H9 (cell line): ENCODE measurements around the gene CD1D. TPM values are rescaled to one million over a fixed set of nuclear protein-coding genes. Genes with fewer than 3 reads are reported as not detected.

ENCODE experiments used
- DNase-seq: peaks from one replicate; pipeline ENCODE4 v3.0.0-alpha.2; 2017
- H2AFZ ChIP-seq: one replicate; pipeline ENCODE4 v1.6.1; 2013; ENCODE audit warnings: mild to moderate bottlenecking, low read length, control low read depth, moderate library complexity
- H2AK5ac ChIP-seq: 2 replicates; pipeline ENCODE4 v1.6.1; 2013; ENCODE audit warnings: low read length, control low read depth, mixed read lengths; ENCODE audit not compliant: insufficient read length
- H2BK120ac ChIP-seq: one replicate; pipeline ENCODE4 v1.6.1; 2013; ENCODE audit warnings: low read depth, mild to moderate bottlenecking, low read length, control low read depth, inconsistent platforms; ENCODE audit not compliant: poor library complexity, severe bottlenecking
- H2BK12ac ChIP-seq: 2 replicates; pipeline ENCODE4 v1.6.1; 2013; ENCODE audit warnings: low read length, control low read depth, mixed read lengths, low read depth; ENCODE audit not compliant: insufficient read length
- H2BK15ac ChIP-seq: 2 replicates; pipeline ENCODE4 v1.6.1; 2013; ENCODE audit warnings: low read depth, low read length, control low read depth
- H2BK20ac ChIP-seq: one replicate; pipeline ENCODE4 v1.6.1; 2013; ENCODE audit warnings: low read depth, mild to moderate bottlenecking, low read length, control low read depth, inconsistent platforms; ENCODE audit not compliant: poor library complexity, severe bottlenecking
- H2BK5ac ChIP-seq: 2 replicates; pipeline ENCODE4 v1.6.1; 2013; ENCODE audit warnings: low read length, control low read depth, mixed read lengths; ENCODE audit not compliant: insufficient read length
- H3K14ac ChIP-seq: 2 replicates; pipeline ENCODE4 v1.6.1; 2013; ENCODE audit warnings: low read length, control low read depth; ENCODE audit not compliant: insufficient read depth
- H3K18ac ChIP-seq: 2 replicates; pipeline ENCODE4 v1.6.1; 2013; ENCODE audit warnings: low read depth, mild to moderate bottlenecking, mixed read lengths, low read length, control low read depth; ENCODE audit not compliant: insufficient read length
- H3K23ac ChIP-seq: 2 replicates; pipeline ENCODE4 v1.6.1; 2013; ENCODE audit warnings: low read length, control low read depth, mixed read lengths, low read depth; ENCODE audit not compliant: insufficient read length
- H3K23me2 ChIP-seq: 2 replicates; pipeline ENCODE4 v1.6.1; 2013; ENCODE audit warnings: low read depth, mild to moderate bottlenecking, mixed read lengths, low read length, control low read depth; ENCODE audit not compliant: insufficient read length, poor library complexity, severe bottlenecking
- H3K27ac ChIP-seq: 2 replicates; pipeline ENCODE4 v1.5.1; 2013; ENCODE audit warnings: low read length, control low read depth, mixed read lengths, low read depth; ENCODE audit not compliant: insufficient read length
- H3K27me3 ChIP-seq: 2 replicates; pipeline ENCODE4 v1.6.1; 2013; ENCODE audit warnings: low read length, control low read depth, inconsistent platforms; ENCODE audit not compliant: insufficient read depth
- H3K4ac ChIP-seq: 2 replicates; pipeline ENCODE4 v1.6.1; 2013; ENCODE audit warnings: low read depth, mild to moderate bottlenecking, control low read depth, inconsistent platforms, low read length, moderate library complexity
- H3K4me1 ChIP-seq: 2 replicates; pipeline ENCODE4 v1.6.1; 2013; ENCODE audit warnings: low read length, control low read depth, inconsistent platforms; ENCODE audit not compliant: insufficient read depth
- H3K4me2 ChIP-seq: 2 replicates; pipeline ENCODE4 v1.6.1; 2013; ENCODE audit warnings: low read length, control low read depth, mixed read lengths; ENCODE audit not compliant: insufficient read length, insufficient read depth
- H3K56ac ChIP-seq: 2 replicates; pipeline ENCODE4 v1.6.1; 2013; ENCODE audit warnings: low read depth, mild to moderate bottlenecking, mixed read lengths, low read length, control low read depth; ENCODE audit not compliant: insufficient read length
- H3K79me1 ChIP-seq: 2 replicates; pipeline ENCODE4 v1.6.1; 2013; ENCODE audit warnings: low read depth, mild to moderate bottlenecking, moderate library complexity, low read length, control low read depth, inconsistent platforms; ENCODE audit not compliant: insufficient read depth, poor library complexity, severe bottlenecking
- H3K79me2 ChIP-seq: 2 replicates; pipeline ENCODE4 v1.6.1; 2013; ENCODE audit warnings: low read length, control low read depth, inconsistent platforms; ENCODE audit not compliant: insufficient read depth
- H3K9ac ChIP-seq: 2 replicates; pipeline ENCODE4 v1.6.1; 2013; ENCODE audit warnings: low read length, control low read depth, mixed read lengths; ENCODE audit not compliant: insufficient read length; ENCODE audit errors: extremely low read depth
- H3K9me3 ChIP-seq: one replicate; pipeline ENCODE4 v1.6.1; 2013; ENCODE audit warnings: low read depth, low read length, inconsistent platforms; ENCODE audit not compliant: control insufficient read depth
- H3T11ph ChIP-seq: one replicate; pipeline ENCODE4 v1.6.1; 2013; ENCODE audit warnings: mild to moderate bottlenecking, low read length, control low read depth, inconsistent platforms
- H4K20me1 ChIP-seq: one replicate; pipeline ENCODE4 v1.6.1; 2013; ENCODE audit not compliant: control insufficient read depth, insufficient read length, insufficient read depth
- H4K5ac ChIP-seq: 2 replicates; pipeline ENCODE4 v1.6.1; 2013; ENCODE audit warnings: low read depth, mild to moderate bottlenecking, mixed read lengths, low read length, control low read depth; ENCODE audit not compliant: insufficient read length
- H4K8ac ChIP-seq: replicated peaks from 2 replicates; pipeline ENCODE4 v1.6.1; 2013; ENCODE audit warnings: low read length, control low read depth, mixed read lengths, low read depth; ENCODE audit not compliant: insufficient read length
- H4K91ac ChIP-seq: 2 replicates; pipeline ENCODE4 v1.6.1; 2013; ENCODE audit warnings: low read depth, mild to moderate bottlenecking, moderate library complexity, mixed read lengths, low read length, control low read depth; ENCODE audit not compliant: insufficient read length
- H3K27ac Mint-ChIP-seq, 3 experiments: 2 replicates in 2 of 3; 3 replicates in 1 of 3; pipeline ENCODE4 v1.8.0; 2020 to 2021; ENCODE audit warnings: mixed read lengths in 3 of 3, mild to moderate bottlenecking in 1 of 3, moderate library complexity in 1 of 3
- H3K27me3 Mint-ChIP-seq: 2 replicates; pipeline ENCODE4 v1.8.0; 2021; ENCODE audit warnings: low read depth, mild to moderate bottlenecking, moderate library complexity, mixed read lengths
- H3K36me3 Mint-ChIP-seq, 3 experiments: 2 replicates in 2 of 3; 3 replicates in 1 of 3; pipeline ENCODE4 v1.8.0; 2020 to 2021; ENCODE audit warnings: low read depth in 3 of 3, mixed read lengths in 3 of 3; ENCODE audit not compliant: insufficient read depth in 1 of 3
- H3K4me1 Mint-ChIP-seq, 2 experiments: 2 replicates each; pipeline ENCODE4 v1.8.0; 2020; ENCODE audit warnings: mixed read lengths in 2 of 2
- H3K4me3 Mint-ChIP-seq, 2 experiments: 2 replicates in 1 of 2; 3 replicates in 1 of 2; pipeline ENCODE4 v1.8.0; 2020 to 2021; ENCODE audit warnings: mild to moderate bottlenecking in 2 of 2, mixed read lengths in 2 of 2, moderate library complexity in 1 of 2
- H3K9me3 Mint-ChIP-seq, 2 experiments: 2 replicates in 1 of 2; 3 replicates in 1 of 2; pipeline ENCODE4 v1.8.0; 2020; ENCODE audit warnings: mild to moderate bottlenecking in 2 of 2, mixed read lengths in 2 of 2, moderate library complexity in 1 of 2
- CTCF ChIP-seq: fragments of 200-600 bp; sonication (generic); conservative IDR thresholded peaks from 3 replicates; pipeline ENCODE4 v1.8.0; 2021; ENCODE audit warnings: antibody characterized with exemption, mild to moderate bottlenecking
- WGBS: extraction: QIAGEN DNeasy Blood & Tissue Kit; methylation state at CpG from one replicate; pipeline ENCODE4 v1.1.7; 2013; ENCODE audit warnings: missing lambda C conversion rate, low lambda C conversion rate, mixed read lengths; ENCODE audit not compliant: insufficient read length; ENCODE audit errors: extremely low coverage; 5-methylcytosine and 5-hydroxymethylcytosine counted together
- total RNA-seq: library from RNA; stranded (reverse); gene quantifications from 2 replicates; pipeline ENCODE4 v1.2.1, GENCODE V29; 2021

Gene CD1D
- total RNA-seq, 1 experiment from 2014 or later, result 0.98 TPM

GRCh38 chr1:158181577-158181922 lies 855 bp downstream of the CD1D start:
- Histone ChIP-seq H3K23ac (no peak overlapping the region), H3K14ac (no peak overlapping the region), H2BK20ac (no peak overlapping the region), H4K91ac (no peak overlapping the region), H3K18ac (no peak overlapping the region), H3K27me3 (peaks cover 34% of the 10 kb centered on the region), H3K56ac (no peak overlapping the region), H2BK12ac (no peak overlapping the region), H3T11ph (no peak overlapping the region), H3K23me2 (peaks cover 12% of the 10 kb centered on the region), H3K9me3 (no peaks in the 10 kb centered on the region), H3K4me2 (peak overlapping the region; percentile 95), H4K5ac (no peak overlapping the region), H3K79me2 (no peaks in the 10 kb centered on the region), H3K4ac (no peak overlapping the region), H2BK15ac (no peak overlapping the region), H3K79me1 (no peaks in the 10 kb centered on the region), H3K4me1 (peaks cover 7% of the 10 kb centered on the region; the same call in 1 of the 2 replicates), H2BK5ac (no peak overlapping the region), H2BK120ac (no peak overlapping the region), H2AK5ac (no peak overlapping the region), H4K8ac (no peak overlapping the region), H3K9ac (peak overlapping the region; percentile 3), H3K27ac (no peak overlapping the region), H2AFZ (peak overlapping the region; percentile 40), H4K20me1 (no peaks in the 10 kb centered on the region)
- TF ChIP-seq CTCF, result no peak
- Mint-ChIP-seq H3K27ac (no peak overlapping the region), H3K4me1 (peaks cover 34 to 35% of the 10 kb centered on the region in 2 experiments), H3K27me3 (peaks cover 95% of the 10 kb centered on the region), H3K4me3 (peak overlapping the region; percentile 78 to 89), H3K9me3 (no peaks in the 10 kb centered on the region), H3K36me3 (no peaks in the 10 kb centered on the region)
- DNase-seq, result no peak
- WGBS, result no CpG with 5 or more reads among the region's 13 CpGs
